Measurements from ENCODE around the gene NTN1.

The NTN1 gene

GRCh38 chr17:9002227-9002605 lies 19.1 kb upstream of the NTN1 start:
- no peak overlapping the region for H3K4me3 ChIP-seq (ENCODE audit: low read depth, low read length)
- DNase-seq (ENCODE audit: low read depth) = no peak
- TF ChIP-seq CTCF (conservative IDR thresholded peaks at IDR 0.05; ENCODE audit: low read depth, low read length) = no peak

GRCh38 chr17:9002606-9003354 lies 18.5 kb upstream of the NTN1 start:
- no peak for DNase-seq (ENCODE audit: low read depth)
- H3K4me3 ChIP-seq (ENCODE audit: low read depth, low read length) = no peak overlapping the region
- no peak for TF ChIP-seq CTCF (conservative IDR thresholded peaks at IDR 0.05; ENCODE audit: low read depth, low read length)

- DNase-seq (ENCODE audit: low read depth) = no peak
- TF ChIP-seq CTCF (conservative IDR thresholded peaks at IDR 0.05; ENCODE audit: low read depth, low read length) = no peak
- no peak overlapping the region for H3K4me3 ChIP-seq (ENCODE audit: low read depth, low read length)
These were observed 17.8 kb upstream of the NTN1 start for GRCh38 chr17:9003355-9004131.

- DNase-seq (ENCODE audit: low read depth) = no peak
- no peak overlapping the region for H3K4me3 ChIP-seq (ENCODE audit: low read depth, low read length)
- no peak for TF ChIP-seq CTCF (conservative IDR thresholded peaks at IDR 0.05; ENCODE audit: low read depth, low read length)
These were observed 17.0 kb upstream of the NTN1 start for GRCh38 chr17:9004132-9004960.

GRCh38 chr17:9004961-9005285 lies 16.4 kb upstream of the NTN1 start:
- DNase-seq (ENCODE audit: low read depth) = no peak
- no peak for TF ChIP-seq CTCF (conservative IDR thresholded peaks at IDR 0.05; ENCODE audit: low read depth, low read length)
- H3K4me3 ChIP-seq (ENCODE audit: low read depth, low read length) = no peak overlapping the region

- TF ChIP-seq CTCF (conservative IDR thresholded peaks at IDR 0.05; ENCODE audit: low read depth, low read length) = no peak
- no peak overlapping the region for H3K4me3 ChIP-seq (ENCODE audit: low read depth, low read length)
- no peak for DNase-seq (ENCODE audit: low read depth)
These were observed 15.0 kb upstream of the NTN1 start for GRCh38 chr17:9006175-9006767.

Measured in choroid plexus epithelial cell (primary cell).